GM23338 (cell line): ENCODE data around the gene OST4. TPM values are rescaled to one million over a fixed set of nuclear protein-coding genes. Genes with fewer than 3 reads are reported as not detected.

Source experiments
- ATAC-seq: fragments of 200-7000 bp; cut with Tn5 transposase; 3 replicates; pipeline ENCODE4 v1.9.1; 2020
- DNase-seq: peaks from one replicate; pipeline ENCODE4 v3.0.0-alpha.2; 2015; ENCODE audit warnings: low spot score
- H2AFZ ChIP-seq: fragments of 200-600 bp; sonication (generic); 2 replicates; pipeline ENCODE4 v1.8.0; 2016; ENCODE audit warnings: antibody characterized with exemption, mild to moderate bottlenecking, moderate library complexity
- H3F3A ChIP-seq: fragments of 200-600 bp; sonication (generic); replicated peaks from 2 replicates; pipeline ENCODE4 v1.8.0; 2017; ENCODE audit warnings: antibody characterized with exemption, mixed run types, low read depth
- H3K27ac ChIP-seq: fragments of 200-600 bp; sonication (generic); 2 replicates; pipeline ENCODE4 v1.6.1; 2016; ENCODE audit warnings: low read depth
- H3K27me3 ChIP-seq: fragments of 200-600 bp; sonication (generic); 2 replicates; pipeline ENCODE4 v1.8.0; 2016; ENCODE audit warnings: mild to moderate bottlenecking, mixed run types, moderate library complexity; ENCODE audit not compliant: insufficient read depth
- H3K36me3 ChIP-seq: fragments of 200-600 bp; sonication (generic); 2 replicates; pipeline ENCODE4 v1.8.0; 2016; ENCODE audit warnings: mild to moderate bottlenecking; ENCODE audit not compliant: insufficient read depth
- H3K4me1 ChIP-seq: fragments of 200-600 bp; sonication (generic); 2 replicates; pipeline ENCODE4 v1.8.0; 2016; ENCODE audit warnings: mild to moderate bottlenecking, moderate library complexity; ENCODE audit not compliant: insufficient read depth
- H3K4me2 ChIP-seq: fragments of 200-600 bp; sonication (generic); 2 replicates; pipeline ENCODE4 v1.7.1; 2017; ENCODE audit warnings: mixed run types
- H3K4me3 ChIP-seq: fragments of 200-600 bp; sonication (generic); 2 replicates; pipeline ENCODE4 v1.6.1; 2016; ENCODE audit warnings: mixed run types
- H3K79me2 ChIP-seq: fragments of 200-600 bp; sonication (generic); replicated peaks from 2 replicates; pipeline ENCODE4 v1.8.0; 2017; ENCODE audit warnings: mild to moderate bottlenecking; ENCODE audit not compliant: insufficient read depth
- H3K9me2 ChIP-seq: fragments of 200-600 bp; sonication (generic); 2 replicates; pipeline ENCODE4 v1.8.0; 2017; ENCODE audit not compliant: insufficient read depth
- H4K20me1 ChIP-seq: fragments of 200-600 bp; sonication (generic); replicated peaks from 2 replicates; pipeline ENCODE4 v1.8.0; 2017; ENCODE audit warnings: mild to moderate bottlenecking; ENCODE audit not compliant: insufficient read depth
- H3K27ac Mint-ChIP-seq: 2 replicates; pipeline ENCODE4 v1.8.0; 2020; ENCODE audit warnings: inconsistent platforms, mild to moderate bottlenecking, moderate library complexity, mixed read lengths
- H3K27me3 Mint-ChIP-seq: 3 replicates; pipeline ENCODE4 v1.8.0; 2022; ENCODE audit warnings: low read depth, mild to moderate bottlenecking, moderate library complexity, mixed read lengths, inconsistent platforms; ENCODE audit not compliant: insufficient read depth, poor library complexity
- H3K36me3 Mint-ChIP-seq: 3 replicates; pipeline ENCODE4 v1.8.0; 2021; ENCODE audit warnings: low read depth, mild to moderate bottlenecking, inconsistent platforms, moderate library complexity, mixed read lengths
- H3K4me1 Mint-ChIP-seq: 3 replicates; pipeline ENCODE4 v1.8.0; 2020; ENCODE audit warnings: mild to moderate bottlenecking, inconsistent platforms, mixed read lengths
- H3K4me3 Mint-ChIP-seq: 3 replicates; pipeline ENCODE4 v1.8.0; 2021; ENCODE audit warnings: moderate library complexity, mild to moderate bottlenecking, inconsistent platforms, mixed read lengths
- H3K9me3 Mint-ChIP-seq: 3 replicates; pipeline ENCODE4 v1.8.0; 2020; ENCODE audit warnings: moderate library complexity, mild to moderate bottlenecking, inconsistent platforms, mixed read lengths
- CREB1 ChIP-seq: fragments of 250-450 bp; sonication (Bioruptor Pico); IDR thresholded peaks from 2 replicates; pipeline ENCODE4 v1.5.0; 2020; ENCODE audit warnings: low read depth, mild to moderate bottlenecking, moderate library complexity
- CTCF ChIP-seq, 2 experiments: fragments of 200-600 bp in 1 of 2; sonication (generic) in 1 of 2; conservative IDR thresholded peaks; 2 replicates each; pipeline versions ENCODE4 v1.5.1 to v1.6.1; 2016 to 2017; ENCODE audit warnings: antibody characterized with exemption in 2 of 2, low read depth in 2 of 2, mild to moderate bottlenecking in 2 of 2, moderate library complexity in 1 of 2
- ETS1 ChIP-seq: IDR thresholded peaks from 2 replicates; pipeline ENCODE4 v1.6.1; 2016; ENCODE audit warnings: antibody characterized with exemption
- EZH2 ChIP-seq: fragments of 200-600 bp; sonication (generic); IDR thresholded peaks from one replicate; pipeline ENCODE4 v1.8.0; 2017; ENCODE audit warnings: antibody characterized with exemption, mild to moderate bottlenecking, low read depth; ENCODE audit not compliant: unreplicated experiment
- EZH2phosphoT487 ChIP-seq: fragments of 200-600 bp; sonication (generic); IDR thresholded peaks from one replicate; pipeline ENCODE4 v1.8.1; 2018; ENCODE audit warnings: antibody characterized with exemption; ENCODE audit not compliant: unreplicated experiment
- JUNB ChIP-seq: IDR thresholded peaks from one replicate; pipeline ENCODE4 v1.6.1; 2016; ENCODE audit warnings: antibody characterized with exemption; ENCODE audit not compliant: unreplicated experiment
- NANOG ChIP-seq: IDR thresholded peaks from 2 replicates; pipeline ENCODE4 v1.6.1; 2016; ENCODE audit warnings: antibody characterized with exemption, borderline replicate concordance
- POLR2AphosphoS5 ChIP-seq: IDR thresholded peaks from 2 replicates; pipeline ENCODE4 v1.6.1; 2016; ENCODE audit warnings: antibody characterized with exemption, low read depth
- REST ChIP-seq: IDR thresholded peaks from one replicate; pipeline ENCODE4 v1.6.1; 2018; ENCODE audit warnings: antibody characterized with exemption; ENCODE audit not compliant: unreplicated experiment
- STAT1 ChIP-seq: IDR thresholded peaks from one replicate; pipeline ENCODE4 v1.6.1; 2016; ENCODE audit warnings: antibody characterized with exemption; ENCODE audit not compliant: unreplicated experiment
- ZNF114 ChIP-seq: fragments of 250-450 bp; sonication (Bioruptor Pico); IDR thresholded peaks from 2 replicates; pipeline ENCODE4 v1.5.0; 2020; ENCODE audit warnings: mild to moderate bottlenecking, moderate library complexity
- ZNF331 ChIP-seq: fragments of 250-450 bp; sonication (Bioruptor Pico); IDR thresholded peaks from 2 replicates; pipeline ENCODE4 v1.5.0; 2020; ENCODE audit warnings: low read depth, mild to moderate bottlenecking, moderate library complexity
- ZNF462 ChIP-seq: fragments of 250-450 bp; sonication (Bioruptor Pico); IDR thresholded peaks from 2 replicates; pipeline ENCODE4 v1.5.0; 2020; ENCODE audit warnings: mild to moderate bottlenecking, moderate library complexity
- polyA plus RNA-seq: library from polyadenylated mRNA; unstranded; fragments of >200 nt; fragmentation: Nextera tagmentation; extraction: Ambion mirVana; gene quantifications from 2 replicates; pipeline ENCODE4 v1.2.1, GENCODE V29; 2016
- total RNA-seq: library from RNA; depleted of rRNA; stranded (reverse); fragments of >200 nt; shearing (Covaris generic); gene quantifications from 2 replicates; pipeline ENCODE4 v1.2.3, GENCODE V29; 2014

Gene OST4
- total and polyA plus RNA-seq, 2 experiments from 2014 or later = 226 to 568 TPM

GRCh38 chr2:27054721-27055120 lies 16.7 kb downstream of the OST4 start:
- DNase-seq = no peak
- Histone ChIP-seq H3K27ac (no peak overlapping the region), H3K79me2 (no peaks in the 10 kb centered on the region), H3K4me3 (no peak overlapping the region), H3K9me2 (no peaks in the 10 kb centered on the region), H3F3A (peaks cover 9% of the 10 kb centered on the region), H2AFZ (no peak overlapping the region), H3K4me2 (no peak overlapping the region), H3K36me3 (peaks cover 15% of the 10 kb centered on the region), H4K20me1 (no peaks in the 10 kb centered on the region; the same call in 1 of the 2 replicates), H3K27me3 (no peaks in the 10 kb centered on the region), H3K4me1 (no peaks in the 10 kb centered on the region; the same call in 1 of the 2 replicates)
- ATAC-seq = no peak
- Mint-ChIP-seq H3K36me3 (peaks cover 45% of the 10 kb centered on the region), H3K27me3 (peaks cover 17% of the 10 kb centered on the region), H3K4me3 (no peak overlapping the region; the same call in 2 of the 3 replicates), H3K27ac (no peak overlapping the region), H3K9me3 (peaks cover 12% of the 10 kb centered on the region), H3K4me1 (peaks cover 4% of the 10 kb centered on the region; the same call in 2 of the 3 replicates)
- TF ChIP-seq ZNF331 (CRISPR knock-in tag) = no peak
- no peak for TF ChIP-seq ETS1
- no peak for TF ChIP-seq ZNF114
- TF ChIP-seq NANOG = no peak
- TF ChIP-seq STAT1 = no peak
- no peak for TF ChIP-seq ZNF462
- no peak for TF ChIP-seq POLR2AphosphoS5
- TF ChIP-seq CTCF (conservative IDR thresholded peaks at IDR 0.05; ENCODE audit: low read depth in 2 of 2) = no peak
- no peak for TF ChIP-seq CREB1 (CRISPR knock-in tag)
- TF ChIP-seq EZH2phosphoT487 = no peak
- no peak for TF ChIP-seq JUNB
- TF ChIP-seq REST = no peak
- no peak for TF ChIP-seq EZH2
